ENCODE results near the gene ZFP1.

Gene ZFP1

GRCh38 chr16:75148311-75149195 is at the start of gene ZFP1:
Gene ZFP1, plus strand, starts transcription at chr16:75148524. Its CDS starts 4,428 bp downstream, at chr16:75152952.
- ChIA-PET CTCF (interaction anchor here (3.6 kb wide), 1 partner anchor 37 kb away, joined by 13 read pairs; no protein-coding TSS in a partner anchor), POLR2A (no interaction called here)
- no peak for TF ChIP-seq CTCF (IDR thresholded peaks at IDR 0.05; ENCODE audit: control extremely low read depth, extremely low read depth, low read depth, missing control alignments)
- DNase-seq (ENCODE audit: extremely low spot score) = peak; percentile 94

GRCh38 chr16:75099075-75099667 is 49.2 kb upstream of the ZFP1 start:
- POLR2A ChIA-PET = interaction anchor here (0.5 kb wide), 1 partner anchor 211 kb away, joined by 3 read pairs; no protein-coding TSS in a partner anchor
- no peak for DNase-seq (ENCODE audit: extremely low spot score)
- CTCF ChIA-PET = interaction anchor here (0.6 to 4.3 kb wide), 7 partner anchors 9 to 1535 kb away, joined by 3 to 33 read pairs (median 3); partner anchors contain the start of gene ZNRF1
- TF ChIP-seq CTCF (IDR thresholded peaks at IDR 0.05; ENCODE audit: control extremely low read depth, extremely low read depth, low read depth, missing control alignments) = no peak

GRCh38 chr16:75099738-75100602 is 48.4 kb upstream of the ZFP1 start:
- ChIA-PET CTCF (interaction anchor here (0.6 to 4.3 kb wide), 7 partner anchors 9 to 1534 kb away, joined by 3 to 33 read pairs (median 3); partner anchors contain the start of gene ZNRF1), POLR2A (no interaction called here)
- DNase-seq (ENCODE audit: extremely low spot score) = no peak

GRCh38 chr16:75100603-75100990 is 47.7 kb upstream of the ZFP1 start:
- no peak for DNase-seq (ENCODE audit: extremely low spot score)
- no peak for TF ChIP-seq CTCF (IDR thresholded peaks at IDR 0.05; ENCODE audit: control extremely low read depth, extremely low read depth, low read depth, missing control alignments)
- POLR2A ChIA-PET = no interaction called here
- CTCF ChIA-PET = interaction anchor here (1.0 to 3.6 kb wide), 4 partner anchors 9 to 102 kb away, joined by 3 to 22 read pairs (median 4); partner anchors contain the start of gene ZNRF1

More at GRCh38 chr16:75099738-75100602, 48.4 kb upstream of the ZFP1 start:
- peak; percentile 21 for TF ChIP-seq CTCF (IDR thresholded peaks at IDR 0.05; ENCODE audit: control extremely low read depth, extremely low read depth, low read depth, missing control alignments)

GRCh38 chr16:75101635-75102034 is 46.7 kb upstream of the ZFP1 start:
- TF ChIP-seq CTCF (IDR thresholded peaks at IDR 0.05; ENCODE audit: control extremely low read depth, extremely low read depth, low read depth, missing control alignments) = no peak
- DNase-seq (ENCODE audit: extremely low spot score) = no peak
- ChIA-PET POLR2A (no interaction called here), CTCF (interaction anchor here (1.0 to 3.6 kb wide), 3 partner anchors 8 to 15 kb away, joined by 3 to 22 read pairs (median 5); no protein-coding TSS in a partner anchor)
